AG09319 (cell line): ENCODE measurements around the gene ACP4.
"Not testable (repeated sequence)": the region's sequence is repeated elsewhere in the genome, so short reads cannot be mapped to it uniquely, and the experiment has no call there.

Experiments
- DNase-seq: peaks from one replicate; pipeline ENCODE4 v3.0.0-alpha.2; 2010; ENCODE audit warnings: low read depth; ENCODE audit errors: extremely low read depth
- TF ChIP-seq, protein P1 (sequence below): IDR thresholded peaks from 2 replicates; pipeline ENCODE4 v1.5.1; 2011; ENCODE audit warnings: low read depth, mild to moderate bottlenecking, inconsistent platforms, low read length, moderate library complexity

ACP4 gene

DNA sequence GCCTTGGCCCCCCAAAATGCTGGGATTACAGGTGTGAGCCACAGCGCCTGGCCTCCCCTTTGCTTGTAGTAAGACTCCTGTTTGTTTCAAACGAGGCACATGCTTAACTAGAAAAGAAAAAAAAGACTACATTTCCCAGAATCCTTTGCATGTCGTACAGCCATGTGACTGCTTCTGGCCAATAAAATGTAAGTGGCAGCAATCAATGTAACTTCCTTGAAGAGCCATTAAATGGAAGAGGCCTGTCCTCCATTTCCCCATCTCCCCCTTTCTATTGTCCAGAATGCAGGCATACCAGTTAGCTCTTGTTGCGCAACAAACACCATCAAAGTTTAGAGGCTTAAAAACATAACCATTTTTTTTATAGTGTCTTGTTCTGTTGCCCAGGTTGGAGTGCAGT lies 30.3 kb upstream of the ACP4 start:
- no peak for DNase-seq
- TF ChIP-seq, protein P1, sequence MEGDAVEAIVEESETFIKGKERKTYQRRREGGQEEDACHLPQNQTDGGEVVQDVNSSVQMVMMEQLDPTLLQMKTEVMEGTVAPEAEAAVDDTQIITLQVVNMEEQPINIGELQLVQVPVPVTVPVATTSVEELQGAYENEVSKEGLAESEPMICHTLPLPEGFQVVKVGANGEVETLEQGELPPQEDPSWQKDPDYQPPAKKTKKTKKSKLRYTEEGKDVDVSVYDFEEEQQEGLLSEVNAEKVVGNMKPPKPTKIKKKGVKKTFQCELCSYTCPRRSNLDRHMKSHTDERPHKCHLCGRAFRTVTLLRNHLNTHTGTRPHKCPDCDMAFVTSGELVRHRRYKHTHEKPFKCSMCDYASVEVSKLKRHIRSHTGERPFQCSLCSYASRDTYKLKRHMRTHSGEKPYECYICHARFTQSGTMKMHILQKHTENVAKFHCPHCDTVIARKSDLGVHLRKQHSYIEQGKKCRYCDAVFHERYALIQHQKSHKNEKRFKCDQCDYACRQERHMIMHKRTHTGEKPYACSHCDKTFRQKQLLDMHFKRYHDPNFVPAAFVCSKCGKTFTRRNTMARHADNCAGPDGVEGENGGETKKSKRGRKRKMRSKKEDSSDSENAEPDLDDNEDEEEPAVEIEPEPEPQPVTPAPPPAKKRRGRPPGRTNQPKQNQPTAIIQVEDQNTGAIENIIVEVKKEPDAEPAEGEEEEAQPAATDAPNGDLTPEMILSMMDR: no peak

DNA sequence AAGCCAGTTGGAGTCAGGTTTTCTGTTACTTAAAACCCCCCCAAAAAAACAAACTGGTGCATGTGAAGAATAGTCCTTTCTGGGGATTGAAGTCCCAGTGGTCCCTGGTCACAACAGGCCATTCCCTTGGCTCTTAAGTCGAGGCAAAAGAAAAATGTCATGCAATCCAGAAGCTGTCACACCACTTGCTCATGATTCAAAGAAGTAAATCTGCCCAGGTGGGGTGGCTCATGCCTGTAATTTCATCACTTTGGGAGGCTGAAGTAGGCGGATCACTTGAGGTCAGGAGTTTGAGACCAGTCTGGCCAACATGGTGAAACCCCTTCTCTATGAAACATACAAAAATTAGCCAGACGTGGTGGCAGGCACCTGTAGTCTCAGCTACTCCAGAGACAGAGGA lies 28.7 kb upstream of the ACP4 start:
- not testable (repeated sequence) for DNase-seq

DNA sequence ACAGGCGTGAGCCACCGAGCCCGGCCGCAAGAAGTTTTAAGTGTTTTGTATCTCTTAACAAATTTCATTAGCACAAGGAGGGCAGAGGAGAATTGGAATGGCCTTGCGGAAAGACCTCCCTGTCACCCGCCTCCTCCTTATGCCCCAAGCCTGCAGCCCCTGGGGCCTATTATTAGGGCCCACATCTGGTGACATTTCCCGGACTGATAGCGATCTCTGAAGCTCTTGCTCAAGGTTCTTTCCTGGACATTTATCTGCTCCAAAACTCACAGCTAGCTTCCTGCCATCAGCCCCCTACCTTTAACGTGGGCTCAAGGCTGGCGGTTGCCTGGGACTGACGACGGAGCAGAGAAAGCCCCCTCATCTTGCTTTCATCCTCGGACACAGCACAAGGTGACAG lies 26.7 kb upstream of the ACP4 start:
- not testable (repeated sequence) for DNase-seq

DNA sequence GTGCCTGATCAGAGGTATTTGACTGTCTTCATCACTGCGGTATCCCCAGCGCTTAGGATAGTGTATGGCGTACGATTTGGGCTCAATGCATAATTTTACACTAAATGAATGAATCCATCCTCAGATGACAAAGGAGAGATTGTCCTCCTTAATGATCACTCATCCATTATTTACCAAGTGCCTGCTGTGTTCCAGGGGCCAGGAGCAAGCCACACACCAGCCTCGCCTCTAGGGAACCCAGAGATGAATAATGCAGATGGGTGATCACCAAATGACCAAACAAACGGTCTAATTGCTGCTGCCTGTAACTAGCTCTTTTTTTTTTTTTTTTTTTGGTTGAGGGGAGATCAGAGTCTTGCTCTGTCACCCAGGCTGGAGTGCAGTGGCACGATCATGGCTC lies 25.8 kb upstream of the ACP4 start:
- TF ChIP-seq, protein P1: no peak
- no peak for DNase-seq

DNA sequence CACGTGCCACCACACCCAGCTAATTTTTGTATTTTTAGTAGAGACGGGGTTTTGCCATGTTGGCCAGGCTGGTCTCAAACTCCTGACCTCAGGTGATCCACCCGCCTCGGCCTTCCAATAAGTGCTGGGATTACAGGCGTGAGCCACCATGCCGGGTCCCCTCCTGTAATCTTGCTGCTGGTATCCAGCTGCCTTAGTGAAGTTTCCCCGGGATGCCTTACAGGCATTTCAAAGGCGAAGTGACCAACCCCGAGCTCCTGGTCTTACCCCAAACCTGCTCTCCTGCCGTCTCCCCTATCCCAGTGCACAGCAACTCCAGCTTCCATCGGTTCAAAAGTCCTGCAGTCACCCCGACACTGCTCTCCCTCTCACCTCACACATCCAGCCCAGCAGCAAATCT lies 23.5 kb upstream of the ACP4 start:
- not testable (repeated sequence) for DNase-seq

DNA sequence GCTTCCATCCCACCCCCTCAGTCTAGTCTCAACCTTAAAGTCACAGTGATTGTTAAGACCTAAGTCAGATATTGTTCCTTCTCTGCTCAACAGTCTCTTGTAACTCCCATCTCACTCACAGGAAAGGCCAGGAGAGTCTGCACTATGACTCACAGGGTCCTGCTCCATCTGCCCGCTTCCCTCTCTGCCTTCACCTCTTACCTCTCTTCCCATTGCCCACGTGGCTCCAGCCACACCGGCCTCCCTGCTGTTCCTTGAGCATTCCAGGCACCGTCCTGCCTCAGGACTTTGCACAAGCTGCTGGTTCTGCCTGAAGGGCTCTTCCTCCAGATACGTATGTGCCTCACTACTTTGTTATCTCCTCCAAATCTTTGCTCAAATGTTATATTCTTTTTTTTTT lies 23.0 kb upstream of the ACP4 start:
- not testable (repeated sequence) for DNase-seq

DNA sequence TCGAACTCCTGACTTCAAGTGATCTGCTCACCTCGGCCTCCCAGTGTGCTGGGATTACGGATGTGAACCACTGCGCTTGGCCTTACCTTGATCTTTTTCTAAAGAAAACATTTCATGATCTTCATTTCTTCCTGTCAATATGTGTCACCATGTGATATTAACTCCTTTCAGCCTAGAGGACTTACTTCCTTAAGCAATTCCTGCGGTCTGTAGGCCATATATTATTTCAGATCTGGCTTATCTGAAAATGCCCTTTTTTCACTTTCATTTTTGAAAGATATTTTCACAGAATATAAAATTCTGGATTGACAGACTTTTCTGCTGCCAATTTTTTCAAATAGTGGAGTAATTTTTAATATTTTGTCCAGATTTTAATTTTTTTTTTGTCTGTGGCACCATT lies 21.9 kb upstream of the ACP4 start:
- no peak for DNase-seq

DNA sequence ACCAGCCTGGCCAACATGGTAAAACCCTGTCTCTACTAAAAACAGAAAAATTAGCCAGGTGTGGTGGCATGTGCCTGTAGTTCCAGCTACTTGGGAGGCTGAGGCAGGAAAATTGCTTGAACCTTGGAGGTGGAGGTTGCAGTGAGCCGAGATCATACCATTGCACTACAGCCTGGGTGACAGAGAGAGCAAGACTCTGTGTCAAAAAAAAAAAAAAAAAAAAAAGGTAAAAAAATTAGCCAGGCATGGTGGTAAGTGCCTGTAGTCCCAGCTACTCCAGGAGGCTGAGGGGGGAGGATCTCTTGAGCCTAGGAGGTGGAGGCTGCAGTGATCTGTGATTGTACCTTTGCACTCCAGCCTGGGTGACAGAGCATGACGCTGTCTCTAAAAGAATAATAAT lies 20.1 kb upstream of the ACP4 start, which contains the start of gene GPR32:
Gene GPR32 (plus strand): TSS at position 301 of the 400 bp plus-strand sequence. CDS start 137 bp downstream, outside the sequence.
- not testable (repeated sequence) for DNase-seq

More for the DNA sequence above, 21.9 kb upstream of the ACP4 start:
- TF ChIP-seq, protein P1: no peak

DNA sequence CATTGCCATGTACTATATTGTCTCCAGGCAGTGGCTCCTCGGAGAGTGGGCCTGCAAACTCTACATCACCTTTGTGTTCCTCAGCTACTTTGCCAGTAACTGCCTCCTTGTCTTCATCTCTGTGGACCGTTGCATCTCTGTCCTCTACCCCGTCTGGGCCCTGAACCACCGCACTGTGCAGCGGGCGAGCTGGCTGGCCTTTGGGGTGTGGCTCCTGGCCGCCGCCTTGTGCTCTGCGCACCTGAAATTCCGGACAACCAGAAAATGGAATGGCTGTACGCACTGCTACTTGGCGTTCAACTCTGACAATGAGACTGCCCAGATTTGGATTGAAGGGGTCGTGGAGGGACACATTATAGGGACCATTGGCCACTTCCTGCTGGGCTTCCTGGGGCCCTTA lies 19.3 kb upstream of the ACP4 start:
- TF ChIP-seq, protein P1: no peak

DNA sequence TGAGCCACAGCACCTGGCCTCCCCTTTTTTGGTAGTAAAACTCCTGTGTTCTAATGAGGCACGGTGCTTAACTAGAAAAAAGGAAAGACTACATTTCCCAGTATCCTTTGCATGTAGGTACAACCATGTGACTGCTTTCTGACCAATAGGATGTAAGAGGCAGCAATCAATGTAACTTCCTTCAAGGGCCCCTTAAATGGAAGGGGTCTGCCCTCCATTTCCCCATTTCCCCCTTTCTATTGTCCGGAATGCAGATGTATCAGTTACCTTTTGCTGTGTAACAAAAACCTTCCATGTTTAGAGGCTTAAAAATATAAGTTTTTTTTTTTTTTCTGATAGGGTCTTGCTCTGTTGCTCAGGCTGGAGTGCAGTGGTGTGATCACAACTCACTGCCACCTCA lies 17.7 kb upstream of the ACP4 start:
- no peak for DNase-seq

More for the DNA sequence above, 19.3 kb upstream of the ACP4 start:
- no peak for DNase-seq

DNA sequence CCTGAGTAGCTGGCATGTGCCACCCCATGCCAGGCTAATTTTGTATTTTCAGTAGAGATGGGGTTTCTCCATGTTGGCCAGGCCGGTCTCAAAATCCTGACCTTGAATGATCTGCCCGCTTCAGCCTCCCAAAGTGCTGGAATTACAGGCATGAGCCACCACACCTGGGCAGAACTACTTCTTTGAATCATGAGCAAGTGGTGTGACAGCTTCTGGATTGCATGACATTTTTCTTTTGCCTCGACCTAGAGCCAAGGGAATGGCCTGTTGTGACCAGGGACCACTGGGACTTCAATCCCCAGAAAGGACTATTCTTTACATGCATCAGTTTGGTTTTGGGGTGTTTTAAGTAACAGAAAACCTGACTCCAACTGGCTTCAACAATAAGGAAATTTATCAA lies 17.3 kb upstream of the ACP4 start:
- DNase-seq: not testable (repeated sequence)

More for the DNA sequence above, 17.7 kb upstream of the ACP4 start:
- TF ChIP-seq, protein P1: no peak

DNA sequence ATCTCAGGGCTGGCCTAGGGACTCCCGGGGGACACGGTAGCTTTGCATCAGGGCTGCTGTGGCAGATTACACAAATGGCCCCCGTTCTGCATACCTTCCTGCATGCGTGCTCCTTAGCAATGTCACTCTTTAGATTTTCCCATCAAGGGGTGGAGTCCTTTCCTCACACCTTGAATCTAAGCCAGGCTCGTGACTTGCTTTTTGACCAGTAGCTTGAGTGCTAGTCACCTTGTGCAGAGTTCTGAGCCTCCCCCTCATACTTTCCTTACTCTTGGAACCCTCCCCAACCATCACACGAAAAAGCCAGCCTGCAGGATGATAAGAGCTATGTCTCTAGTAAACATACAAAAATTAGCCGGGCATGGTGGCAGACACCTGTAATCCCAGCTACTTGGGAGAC lies 16.8 kb upstream of the ACP4 start:
- not testable (repeated sequence) for DNase-seq
